ENCODE data around the gene CHAT. TPM values are rescaled to one million over a fixed set of nuclear protein-coding genes. Genes with fewer than 3 reads are reported as not detected.
A peak's percentile ranks its signal among the peaks of the same experiment; 100 is the strongest.

Gene CHAT
- total RNA-seq, 1 experiment from 2014 or later = 0.18 TPM

DNA sequence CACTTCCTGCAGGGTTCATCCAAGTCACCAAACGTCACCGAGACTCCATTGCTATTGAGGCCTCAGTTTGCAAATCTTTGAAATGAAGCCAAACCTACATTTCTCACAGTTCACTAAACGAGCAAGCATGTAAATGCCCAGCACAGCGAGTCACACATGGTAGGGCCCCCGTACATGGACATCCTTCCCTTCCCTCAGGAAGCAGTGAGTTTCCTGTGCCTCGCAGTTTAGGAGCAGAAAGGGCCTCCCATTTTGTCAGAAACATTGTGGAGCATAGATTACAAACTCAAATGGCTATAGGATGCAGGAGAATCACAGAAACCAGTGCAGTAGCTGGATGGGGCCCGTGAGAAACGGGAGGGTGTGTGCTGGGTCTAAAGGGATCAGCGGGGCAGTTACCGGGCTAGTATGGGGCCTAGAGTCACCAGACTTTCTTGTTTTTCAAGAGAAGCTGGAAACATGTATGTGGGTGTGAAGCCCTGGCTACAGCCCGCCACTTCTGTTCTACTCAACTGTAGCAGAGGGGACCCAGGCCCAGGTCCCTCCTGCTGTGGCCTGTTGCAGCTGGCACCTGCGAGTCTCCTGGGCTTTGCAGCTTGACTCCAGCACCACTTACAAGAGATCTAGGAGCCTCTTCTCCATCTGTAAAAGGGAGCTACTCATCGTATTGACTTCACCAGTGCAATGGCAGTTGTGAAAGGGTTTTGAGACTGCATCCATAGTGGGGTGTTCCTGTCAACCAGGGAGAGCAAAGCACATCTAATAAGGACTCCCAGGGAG lies 17.9 kb upstream of the CHAT start:
- Mint-ChIP-seq H3K4me3 (ENCODE audit: unreplicated experiment) (no peak overlapping the region), H3K9me3 (ENCODE audit: unreplicated experiment) (no peaks in the 10 kb centered on the region), H3K36me3 (ENCODE audit: insufficient read depth, unreplicated experiment) (peaks cover 4% of the 10 kb centered on the region), H3K4me1 (ENCODE audit: low read depth, unreplicated experiment) (peaks cover 7% of the 10 kb centered on the region), H3K27ac (ENCODE audit: unreplicated experiment) (no peak overlapping the region), H3K27me3 (ENCODE audit: insufficient read depth, unreplicated experiment) (no peaks in the 10 kb centered on the region)
- H3K4me3 ChIP-seq (ENCODE audit: low read depth, low read length) = no peak overlapping the region
- BruUV-seq (replicated peaks) = no TSS peak
- no peaks in the 10 kb centered on the region; the same call in 1 of the 2 replicates for H3K9me3 ChIP-seq
- H3K4me1 ChIP-seq = peaks cover 27% of the 10 kb centered on the region
- H3K27me3 ChIP-seq (replicated peaks; ENCODE audit: control insufficient read depth, insufficient read depth, low read length) = no peaks in the 10 kb centered on the region
- no peak for DNase-seq
- intact Hi-C loops (cut with micrococcal nuclease; ENCODE audit: unreplicated experiment) = loop anchor here (2.0 to 10.0 kb wide), 2 partner anchors 21 to 319 kb away; no protein-coding TSS in a partner anchor
- TF ChIP-seq, protein P1, sequence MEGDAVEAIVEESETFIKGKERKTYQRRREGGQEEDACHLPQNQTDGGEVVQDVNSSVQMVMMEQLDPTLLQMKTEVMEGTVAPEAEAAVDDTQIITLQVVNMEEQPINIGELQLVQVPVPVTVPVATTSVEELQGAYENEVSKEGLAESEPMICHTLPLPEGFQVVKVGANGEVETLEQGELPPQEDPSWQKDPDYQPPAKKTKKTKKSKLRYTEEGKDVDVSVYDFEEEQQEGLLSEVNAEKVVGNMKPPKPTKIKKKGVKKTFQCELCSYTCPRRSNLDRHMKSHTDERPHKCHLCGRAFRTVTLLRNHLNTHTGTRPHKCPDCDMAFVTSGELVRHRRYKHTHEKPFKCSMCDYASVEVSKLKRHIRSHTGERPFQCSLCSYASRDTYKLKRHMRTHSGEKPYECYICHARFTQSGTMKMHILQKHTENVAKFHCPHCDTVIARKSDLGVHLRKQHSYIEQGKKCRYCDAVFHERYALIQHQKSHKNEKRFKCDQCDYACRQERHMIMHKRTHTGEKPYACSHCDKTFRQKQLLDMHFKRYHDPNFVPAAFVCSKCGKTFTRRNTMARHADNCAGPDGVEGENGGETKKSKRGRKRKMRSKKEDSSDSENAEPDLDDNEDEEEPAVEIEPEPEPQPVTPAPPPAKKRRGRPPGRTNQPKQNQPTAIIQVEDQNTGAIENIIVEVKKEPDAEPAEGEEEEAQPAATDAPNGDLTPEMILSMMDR (IDR thresholded peaks at IDR 0.05; ENCODE audit: insufficient read depth in 1 of 2, low read depth in 1 of 2, low read length in 1 of 2, severe bottlenecking in 1 of 2, unreplicated experiment in 1 of 2) = no peak
- ChIA-PET POLR2A (interaction anchor here (0.6 kb wide), 1 partner anchor 221 kb away, joined by 3 read pairs; no protein-coding TSS in a partner anchor), CTCF (no interaction called here)
- no peaks in the 10 kb centered on the region for H3K36me3 ChIP-seq (ENCODE audit: control insufficient read depth, insufficient read depth, low read length)

DNA sequence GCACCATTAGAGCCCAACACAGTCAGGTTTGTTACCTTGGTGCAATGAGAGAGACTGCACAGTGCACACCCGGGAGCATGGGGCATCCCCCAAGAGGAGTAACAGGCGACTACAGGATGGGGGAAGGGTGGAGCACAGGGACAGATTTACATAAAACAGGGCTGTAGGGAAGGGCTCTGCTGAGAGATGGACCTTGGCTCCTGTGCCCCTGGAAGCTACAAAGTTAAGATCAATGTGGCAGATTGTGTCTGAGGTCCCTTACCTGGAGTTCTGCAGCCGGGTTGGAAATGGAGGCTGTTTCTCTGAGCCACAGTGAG lies 17.4 kb upstream of the CHAT start:
- H3K9me3 Mint-ChIP-seq (ENCODE audit: unreplicated experiment) = no peaks in the 10 kb centered on the region
- peaks cover 4% of the 10 kb centered on the region for H3K36me3 Mint-ChIP-seq (ENCODE audit: insufficient read depth, unreplicated experiment)
- peaks cover 9% of the 10 kb centered on the region for H3K4me1 Mint-ChIP-seq (ENCODE audit: low read depth, unreplicated experiment)
- BruUV-seq (replicated peaks) = no TSS peak
- H3K27me3 ChIP-seq (replicated peaks; ENCODE audit: control insufficient read depth, insufficient read depth, low read length) = no peaks in the 10 kb centered on the region
- TF ChIP-seq, protein P1 (IDR thresholded peaks at IDR 0.05; ENCODE audit: insufficient read depth in 1 of 2, low read depth in 1 of 2, low read length in 1 of 2, severe bottlenecking in 1 of 2, unreplicated experiment in 1 of 2) = no peak
- H3K4me3 ChIP-seq (ENCODE audit: low read depth, low read length) = no peak overlapping the region
- no peak overlapping the region for H3K4me3 Mint-ChIP-seq (ENCODE audit: unreplicated experiment)
- peaks cover 32% of the 10 kb centered on the region for H3K4me1 ChIP-seq
- H3K36me3 ChIP-seq (ENCODE audit: control insufficient read depth, insufficient read depth, low read length) = no peaks in the 10 kb centered on the region
- ChIA-PET POLR2A (interaction anchor here (0.6 kb wide), 1 partner anchor 221 kb away, joined by 3 read pairs; no protein-coding TSS in a partner anchor), CTCF (no interaction called here)
- no peak overlapping the region for H3K27ac Mint-ChIP-seq (ENCODE audit: unreplicated experiment)
- intact Hi-C loops (cut with micrococcal nuclease; ENCODE audit: unreplicated experiment) = loop anchor here (10.0 kb wide), 1 partner anchor 318 kb away; no protein-coding TSS in a partner anchor
- no peaks in the 10 kb centered on the region for H3K9me3 ChIP-seq
- peak in 1 of 2 experiments; percentile 29 for DNase-seq
- H3K27me3 Mint-ChIP-seq (ENCODE audit: insufficient read depth, unreplicated experiment) = no peaks in the 10 kb centered on the region

DNA sequence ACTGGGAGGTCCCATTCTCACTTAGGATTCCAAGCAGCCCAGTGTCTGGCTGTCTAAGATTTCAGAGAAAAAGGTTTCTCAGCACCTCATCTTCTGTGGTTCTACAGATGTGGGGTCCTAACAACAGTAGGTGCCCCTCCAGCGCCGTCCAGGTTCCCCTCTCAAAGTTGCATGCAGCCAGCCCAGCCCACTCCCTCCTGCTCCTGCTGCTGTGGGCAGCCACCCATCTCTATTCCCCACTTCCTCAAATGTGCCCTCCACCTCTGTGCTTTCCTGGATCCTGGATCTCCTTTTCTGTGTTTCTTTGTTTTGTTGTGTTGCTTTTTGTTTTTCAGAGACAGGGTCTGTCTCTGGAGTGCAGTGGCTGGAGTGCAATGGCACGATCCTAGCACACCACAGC lies 17.0 kb upstream of the CHAT start:
- H3K9me3 Mint-ChIP-seq (ENCODE audit: unreplicated experiment) = no peaks in the 10 kb centered on the region
- ChIA-PET POLR2A (no interaction called here), CTCF (no interaction called here)
- Histone ChIP-seq H3K27me3 (replicated peaks; ENCODE audit: control insufficient read depth, insufficient read depth, low read length) (no peaks in the 10 kb centered on the region), H3K4me3 (ENCODE audit: low read depth, low read length) (no peak overlapping the region), H3K36me3 (ENCODE audit: control insufficient read depth, insufficient read depth, low read length) (no peaks in the 10 kb centered on the region), H3K9me3 (no peaks in the 10 kb centered on the region), H3K4me1 (peaks cover 36% of the 10 kb centered on the region)
- DNase-seq = no peak
- H3K27me3 Mint-ChIP-seq (ENCODE audit: insufficient read depth, unreplicated experiment) = no peaks in the 10 kb centered on the region
- no peak overlapping the region for H3K27ac Mint-ChIP-seq (ENCODE audit: unreplicated experiment)
- H3K4me3 Mint-ChIP-seq (ENCODE audit: unreplicated experiment) = no peak overlapping the region
- no TSS peak for BruUV-seq (replicated peaks)
- peaks cover 9% of the 10 kb centered on the region for H3K4me1 Mint-ChIP-seq (ENCODE audit: low read depth, unreplicated experiment)
- TF ChIP-seq, protein P1 (IDR thresholded peaks at IDR 0.05; ENCODE audit: insufficient read depth in 1 of 2, low read depth in 1 of 2, low read length in 1 of 2, severe bottlenecking in 1 of 2, unreplicated experiment in 1 of 2) = no peak
- intact Hi-C loops (cut with micrococcal nuclease; ENCODE audit: unreplicated experiment) = loop anchor here (10.0 kb wide), 1 partner anchor 318 kb away; no protein-coding TSS in a partner anchor
- peaks cover 4% of the 10 kb centered on the region for H3K36me3 Mint-ChIP-seq (ENCODE audit: insufficient read depth, unreplicated experiment)

All from Caco-2 (cell line).